GM21390 (cell line): Measurements from ENCODE around the gene NUAK2.

Experiments used
- ATAC-seq: cut with Tn5 transposase; IDR thresholded peaks from one replicate; pipeline ENCODE4 v1.9.1; 2021; ENCODE audit not compliant: unreplicated experiment

Gene NUAK2

GRCh38 chr1:205258719-205259118 is 62.8 kb downstream of the NUAK2 start:
- ATAC-seq = no peak

GRCh38 chr1:205258261-205258691 is 63.3 kb downstream of the NUAK2 start:
- no peak for ATAC-seq

GRCh38 chr1:205257735-205258134 is 63.8 kb downstream of the NUAK2 start:
- no peak for ATAC-seq

DNA sequence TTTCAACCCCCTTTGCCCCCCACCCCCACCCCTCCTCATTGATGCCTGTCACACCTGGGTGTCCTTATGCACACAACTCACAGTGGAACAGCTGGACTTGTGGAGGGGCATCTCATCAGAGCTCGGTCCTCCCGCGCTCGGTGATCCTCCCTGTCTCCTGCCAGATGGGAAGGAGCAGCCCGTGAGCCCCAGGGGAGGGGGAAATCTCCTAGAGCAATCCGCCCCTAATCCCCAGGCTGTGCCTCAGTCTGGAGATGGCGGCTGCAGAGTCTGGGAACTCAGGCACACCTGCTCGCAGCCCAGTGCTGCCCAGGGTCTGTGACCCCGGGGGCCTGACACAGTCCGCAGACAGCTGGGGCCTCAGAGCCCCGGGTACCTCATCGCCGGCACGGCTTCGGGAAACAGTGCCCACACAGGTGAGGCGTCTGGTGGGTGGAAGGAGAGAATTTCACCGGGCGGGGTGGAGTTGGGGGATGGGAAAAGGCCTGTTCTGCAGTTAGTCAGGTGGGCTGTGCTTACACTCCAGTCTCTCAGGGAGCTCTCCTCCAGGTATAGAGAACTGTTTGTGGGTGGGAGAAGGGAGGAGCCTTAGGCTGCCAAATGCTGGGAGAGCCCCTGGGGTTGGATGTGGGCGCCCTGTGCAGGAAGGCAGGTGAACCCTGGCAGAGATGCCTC is 64.5 kb downstream of the NUAK2 start:
- no peak for ATAC-seq

DNA sequence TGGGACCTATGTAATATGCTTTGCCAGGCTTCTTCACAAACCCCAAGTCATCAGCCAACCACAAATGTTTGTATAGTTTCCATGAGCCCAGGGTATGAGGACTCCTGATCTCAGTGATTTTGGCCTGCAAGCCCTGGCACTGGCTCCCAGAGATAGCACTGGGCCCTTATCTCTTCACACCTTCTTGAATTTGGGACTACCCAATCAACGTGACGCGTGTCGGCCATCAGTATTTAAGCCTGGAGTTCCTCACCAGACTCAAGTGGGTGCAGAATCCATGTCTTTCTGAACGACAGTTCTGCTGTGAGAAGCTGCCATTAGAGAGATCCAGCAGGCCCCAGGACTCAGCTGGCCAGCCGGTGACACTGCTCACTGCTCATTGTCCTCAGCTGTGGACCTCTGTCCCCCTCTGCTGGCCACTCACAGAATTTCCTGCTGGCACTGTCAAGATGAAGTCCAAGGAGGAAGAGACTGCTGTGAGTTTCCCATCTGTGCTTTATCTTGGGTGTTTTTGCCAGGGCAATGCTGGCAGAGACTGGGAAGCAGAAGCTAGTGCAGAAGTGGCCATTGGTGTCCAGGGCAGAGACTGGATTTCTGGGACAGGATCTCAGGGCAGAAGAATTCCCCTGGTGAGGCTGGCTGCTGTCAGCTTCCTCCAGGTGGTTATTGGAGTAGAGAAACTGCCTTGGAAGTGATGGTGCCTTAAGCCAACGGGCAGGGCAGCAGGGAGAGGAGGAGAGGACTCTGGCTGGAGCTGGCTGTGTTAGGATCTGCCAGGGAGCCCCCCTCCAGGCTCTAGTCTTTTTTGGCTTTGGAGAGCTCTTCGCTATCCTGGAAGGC is 65.4 kb downstream of the NUAK2 start:
- no peak for ATAC-seq
